Lower leg skin (tissue), 4 donors: ENCODE results near the gene LDLRAP1. TPM values are rescaled to one million over a fixed set of nuclear protein-coding genes. Genes with fewer than 3 reads are reported as not detected.

ENCODE experiments used
- DNase-seq, 2 donors: peaks; one replicate each; pipeline ENCODE4 v3.0.0-alpha.2; 2019; ENCODE audit warnings: low spot score in 2 of 2
- H3K4me3 ChIP-seq: fragments of 200-600 bp; sonication (generic); 2 replicates; pipeline ENCODE4 v1.5.1; 2017; ENCODE audit warnings: mild to moderate bottlenecking, low read depth; ENCODE audit not compliant: poor library complexity, severe bottlenecking
- CTCF ChIP-seq, 3 donors: fragments of 450-650 bp; IDR thresholded peaks; one replicate each; pipeline ENCODE4 v1.5.1; 2016; ENCODE audit warnings: antibody characterized with exemption in 3 of 3, mild to moderate bottlenecking in 3 of 3, moderate library complexity in 2 of 3
- POLR2A ChIP-seq, 2 donors: fragments of 450-650 bp; IDR thresholded peaks; one replicate each; pipeline ENCODE4 v1.6.1; 2016 to 2017; ENCODE audit warnings: antibody characterized with exemption in 2 of 2, mild to moderate bottlenecking in 1 of 2, moderate library complexity in 1 of 2
- WGBS, 2 donors: methylation state at CpG; one replicate each; pipeline ENCODE4 v1.1.5; 2018; 5-methylcytosine and 5-hydroxymethylcytosine counted together
- intact Hi-C: fragments of 100-400 bp; cut with DNase I; formaldehyde crosslinking; loops from one replicate; pipeline ENCODE4 v1.15.0; 2023; ENCODE audit warnings: low total_unique reads
- total RNA-seq, 4 donors: library from RNA; depleted of rRNA; stranded (reverse); fragments of >200 nt; gene quantifications; one replicate each; pipeline ENCODE4 v1.1.0, GENCODE V29; 2016

Gene LDLRAP1
- total RNA-seq, 4 donors from 2014 or later = 26.9 to 36.7 (median 27.2) TPM

- 48 to 58% methylated on average over 12 of the region's 12 CpGs for WGBS, 2 donors
- TF ChIP-seq CTCF (IDR thresholded peaks at IDR 0.05) = no peak
- TF ChIP-seq POLR2A (IDR thresholded peaks at IDR 0.05) = no peak
- DNase-seq = no peak
- H3K4me3 ChIP-seq = no peak overlapping the region
- intact Hi-C loops = no loop called here
Measured at GRCh38 chr1:25527226-25527846, 16.1 kb upstream of the LDLRAP1 start.

GRCh38 chr1:25527946-25528595, 15.3 kb upstream of the LDLRAP1 start:
- DNase-seq = no peak
- intact Hi-C loops = no loop called here
- H3K4me3 ChIP-seq = no peak overlapping the region
- TF ChIP-seq POLR2A (IDR thresholded peaks at IDR 0.05) = no peak
- 75 to 77% methylated on average over 21 of the region's 21 CpGs for WGBS, 2 donors

GRCh38 chr1:25528881-25529517, 14.4 kb upstream of the LDLRAP1 start:
- TF ChIP-seq POLR2A (IDR thresholded peaks at IDR 0.05) = no peak
- no peak for TF ChIP-seq CTCF (IDR thresholded peaks at IDR 0.05)
- intact Hi-C loops = no loop called here
- no peak for DNase-seq
- no peak overlapping the region for H3K4me3 ChIP-seq
- WGBS, 2 donors = 74 to 88% methylated on average over 7 of the region's 7 CpGs

DNA sequence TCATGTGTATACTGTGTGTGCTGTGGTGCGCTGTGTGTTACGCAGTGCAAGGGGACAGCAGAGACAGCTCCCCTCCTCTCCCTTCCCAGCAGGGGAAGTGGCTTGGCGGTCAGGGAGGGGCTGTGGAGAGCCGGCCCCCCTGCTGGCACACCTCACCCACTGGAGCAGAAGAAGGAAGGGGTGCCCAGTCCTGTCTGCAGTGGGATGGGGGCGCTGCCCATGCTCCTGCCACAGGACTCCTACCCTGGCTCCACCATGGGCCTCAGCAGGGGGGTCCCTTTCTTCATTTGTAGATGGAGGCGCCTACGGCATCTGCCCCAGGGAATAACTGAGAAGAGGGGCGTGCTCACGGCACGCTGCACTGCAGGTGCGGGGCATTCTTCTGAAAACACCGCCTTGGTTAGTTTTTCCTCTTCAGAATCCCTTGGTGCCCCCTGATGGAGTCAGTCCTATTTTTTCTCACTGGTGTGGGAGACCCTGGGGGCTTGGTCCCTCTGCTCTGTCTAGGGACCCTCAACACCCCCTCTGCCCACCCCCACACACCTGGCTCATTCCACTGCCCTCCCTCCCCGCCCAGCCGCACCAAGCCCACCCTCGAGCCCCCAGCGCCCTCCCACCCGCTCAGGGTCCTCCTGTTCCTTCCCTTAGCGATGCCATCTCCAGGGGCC, 13.8 kb upstream of the LDLRAP1 start:
- no peak for DNase-seq
- intact Hi-C loops = no loop called here
- 82 to 84% methylated on average over 17 to 18 of the region's 18 CpGs for WGBS, 2 donors
- no peak overlapping the region for H3K4me3 ChIP-seq
- TF ChIP-seq POLR2A (IDR thresholded peaks at IDR 0.05) (no peak), CTCF (IDR thresholded peaks at IDR 0.05) (no peak)

- H3K4me3 ChIP-seq = no peak overlapping the region
- DNase-seq = no peak
- whole genome bisulfite sequencing, 2 donors = 78 to 88% methylated on average over 22 of the region's 22 CpGs
- no peak for TF ChIP-seq POLR2A (IDR thresholded peaks at IDR 0.05)
- no peak for TF ChIP-seq CTCF (IDR thresholded peaks at IDR 0.05)
- intact Hi-C loops = no loop called here
Measured at GRCh38 chr1:25530186-25531081, 13.0 kb upstream of the LDLRAP1 start.
